Suprapubic skin (tissue), 4 donors: ENCODE results near the gene TXNDC8. TPM values are rescaled to one million over a fixed set of nuclear protein-coding genes. Genes with fewer than 3 reads are reported as not detected.

ENCODE experiments used
- DNase-seq, 2 donors: peaks; one replicate each; pipeline ENCODE4 v3.0.0-alpha.2; 2019; ENCODE audit warnings: low spot score in 2 of 2
- H3K27ac ChIP-seq: fragments of 200-600 bp; sonication (generic); one replicate; pipeline ENCODE4 v1.5.1; 2019
- H3K27me3 ChIP-seq: fragments of 200-600 bp; sonication (generic); one replicate; pipeline ENCODE4 v1.5.1; 2019
- H3K36me3 ChIP-seq: fragments of 200-600 bp; sonication (generic); one replicate; pipeline ENCODE4 v1.5.1; 2019
- H3K4me1 ChIP-seq: fragments of 200-600 bp; sonication (generic); one replicate; pipeline ENCODE4 v1.5.1; 2019
- H3K4me3 ChIP-seq: fragments of 200-600 bp; sonication (generic); one replicate; pipeline ENCODE4 v1.5.1; 2019; ENCODE audit warnings: mild to moderate bottlenecking
- H3K9me3 ChIP-seq: fragments of 200-600 bp; sonication (generic); one replicate; pipeline ENCODE4 v1.5.1; 2019
- EP300 ChIP-seq: sonication (generic); formaldehyde crosslinking; IDR thresholded peaks from one replicate; pipeline ENCODE4 v1.6.1; 2017; ENCODE audit warnings: antibody characterized with exemption
- POLR2A ChIP-seq, 2 donors: fragments of 450-650 bp; IDR thresholded peaks; one replicate each; pipeline ENCODE4 v1.6.1; 2017; ENCODE audit warnings: antibody characterized with exemption in 2 of 2, mild to moderate bottlenecking in 2 of 2, moderate library complexity in 2 of 2
- POLR2AphosphoS5 ChIP-seq, 3 donors: sonication (generic); formaldehyde crosslinking; IDR thresholded peaks; one replicate each; pipeline ENCODE4 v1.6.1; 2017; ENCODE audit warnings: antibody characterized with exemption in 3 of 3
- WGBS: methylation state at CpG from one replicate; pipeline ENCODE4 v1.1.5; 2018; 5-methylcytosine and 5-hydroxymethylcytosine counted together
- total RNA-seq, 4 donors: library from RNA; depleted of rRNA; stranded (reverse); fragments of >200 nt; gene quantifications; one replicate each; pipeline ENCODE4 v1.1.0, GENCODE V29; 2016
- TF ChIP-seq, protein P1 (sequence below), 2 donors: fragments of 200-600 bp in 1 of 2; fragments of 450-650 bp in 1 of 2; sonication (generic) in 1 of 2; IDR thresholded peaks; one replicate each; pipeline ENCODE4 v1.5.1; 2016 to 2019; ENCODE audit warnings: antibody characterized with exemption in 2 of 2, mild to moderate bottlenecking in 1 of 2, moderate library complexity in 1 of 2

The TXNDC8 gene
- total RNA-seq, 4 donors from 2014 or later = not detected

DNA sequence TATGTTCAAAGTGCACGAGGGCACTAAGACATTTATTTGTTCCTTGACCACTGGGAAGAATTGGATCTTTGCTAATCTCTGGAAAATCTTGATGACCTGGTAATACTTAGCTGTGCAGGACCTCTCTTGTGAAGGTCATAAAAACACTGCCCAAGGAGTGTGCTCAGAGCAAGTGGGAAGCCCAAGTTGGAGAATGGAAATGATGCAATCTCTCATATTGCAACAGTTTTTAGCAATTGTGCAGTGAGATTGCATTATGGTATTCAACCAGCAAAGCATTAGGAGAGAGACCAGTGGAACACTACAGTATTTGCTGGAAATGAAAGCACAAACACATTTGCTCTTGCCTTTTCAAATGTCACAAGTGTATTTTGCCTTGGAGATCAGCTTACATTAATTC, 34.5 kb downstream of the TXNDC8 start:
- H3K36me3 ChIP-seq = no peaks in the 10 kb centered on the region
- WGBS = 76% methylated on average over 1 of the region's 1 CpG
- H3K4me1 ChIP-seq = no peaks in the 10 kb centered on the region
- no peak overlapping the region for H3K27ac ChIP-seq
- no peaks in the 10 kb centered on the region for H3K27me3 ChIP-seq
- no peak for DNase-seq
- no peak for TF ChIP-seq EP300
- peak in 1 of 3 donors; percentile 39 for TF ChIP-seq POLR2AphosphoS5 (IDR thresholded peaks at IDR 0.05)
- no peak overlapping the region for H3K4me3 ChIP-seq
- H3K9me3 ChIP-seq = no peaks in the 10 kb centered on the region

- no peak for TF ChIP-seq POLR2A (IDR thresholded peaks at IDR 0.05)
- TF ChIP-seq, protein P1, sequence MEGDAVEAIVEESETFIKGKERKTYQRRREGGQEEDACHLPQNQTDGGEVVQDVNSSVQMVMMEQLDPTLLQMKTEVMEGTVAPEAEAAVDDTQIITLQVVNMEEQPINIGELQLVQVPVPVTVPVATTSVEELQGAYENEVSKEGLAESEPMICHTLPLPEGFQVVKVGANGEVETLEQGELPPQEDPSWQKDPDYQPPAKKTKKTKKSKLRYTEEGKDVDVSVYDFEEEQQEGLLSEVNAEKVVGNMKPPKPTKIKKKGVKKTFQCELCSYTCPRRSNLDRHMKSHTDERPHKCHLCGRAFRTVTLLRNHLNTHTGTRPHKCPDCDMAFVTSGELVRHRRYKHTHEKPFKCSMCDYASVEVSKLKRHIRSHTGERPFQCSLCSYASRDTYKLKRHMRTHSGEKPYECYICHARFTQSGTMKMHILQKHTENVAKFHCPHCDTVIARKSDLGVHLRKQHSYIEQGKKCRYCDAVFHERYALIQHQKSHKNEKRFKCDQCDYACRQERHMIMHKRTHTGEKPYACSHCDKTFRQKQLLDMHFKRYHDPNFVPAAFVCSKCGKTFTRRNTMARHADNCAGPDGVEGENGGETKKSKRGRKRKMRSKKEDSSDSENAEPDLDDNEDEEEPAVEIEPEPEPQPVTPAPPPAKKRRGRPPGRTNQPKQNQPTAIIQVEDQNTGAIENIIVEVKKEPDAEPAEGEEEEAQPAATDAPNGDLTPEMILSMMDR (IDR thresholded peaks at IDR 0.05) = no peak
- no peak for TF ChIP-seq POLR2AphosphoS5 (IDR thresholded peaks at IDR 0.05)
- no peak for TF ChIP-seq EP300
- 90% methylated on average over 2 of the region's 2 CpGs for WGBS
- no peak overlapping the region for H3K27ac ChIP-seq
- H3K27me3 ChIP-seq = no peaks in the 10 kb centered on the region
- no peak overlapping the region for H3K4me3 ChIP-seq
- no peaks in the 10 kb centered on the region for H3K9me3 ChIP-seq
- no peaks in the 10 kb centered on the region for H3K4me1 ChIP-seq
- DNase-seq = no peak
- H3K36me3 ChIP-seq = no peaks in the 10 kb centered on the region
These were observed 39.5 kb downstream of the TXNDC8 start for GRCh38 chr9:110298043-110298605.

DNA sequence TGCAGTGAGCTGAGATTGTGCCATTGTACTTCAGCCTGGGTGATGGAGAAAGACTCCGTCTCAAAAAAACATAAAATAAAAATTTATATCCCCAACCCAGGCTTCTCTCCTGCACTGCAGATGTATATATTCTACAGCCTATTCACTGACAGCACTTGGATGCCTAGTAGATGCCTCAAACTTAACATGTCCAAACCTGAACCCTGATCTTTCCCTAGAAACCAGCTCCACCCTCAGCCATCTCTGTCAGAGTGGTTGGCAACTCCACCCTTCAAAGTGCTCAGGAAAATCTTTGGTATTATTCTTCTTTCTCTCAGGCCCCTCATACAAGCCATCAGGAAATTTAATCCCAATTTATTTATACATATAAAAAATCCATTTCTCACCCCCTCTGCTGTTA, 44.4 kb downstream of the TXNDC8 start:
- Histone ChIP-seq H3K4me1 (no peaks in the 10 kb centered on the region), H3K4me3 (no peak overlapping the region), H3K36me3 (no peaks in the 10 kb centered on the region), H3K27me3 (no peaks in the 10 kb centered on the region), H3K9me3 (no peaks in the 10 kb centered on the region), H3K27ac (no peak overlapping the region)
- TF ChIP-seq EP300 (no peak), POLR2AphosphoS5 (IDR thresholded peaks at IDR 0.05) (no peak), POLR2A (IDR thresholded peaks at IDR 0.05) (no peak)
- TF ChIP-seq, protein P1 (IDR thresholded peaks at IDR 0.05) = no peak
- 58% methylated on average over 1 of the region's 1 CpG for WGBS
- no peak for DNase-seq

DNA sequence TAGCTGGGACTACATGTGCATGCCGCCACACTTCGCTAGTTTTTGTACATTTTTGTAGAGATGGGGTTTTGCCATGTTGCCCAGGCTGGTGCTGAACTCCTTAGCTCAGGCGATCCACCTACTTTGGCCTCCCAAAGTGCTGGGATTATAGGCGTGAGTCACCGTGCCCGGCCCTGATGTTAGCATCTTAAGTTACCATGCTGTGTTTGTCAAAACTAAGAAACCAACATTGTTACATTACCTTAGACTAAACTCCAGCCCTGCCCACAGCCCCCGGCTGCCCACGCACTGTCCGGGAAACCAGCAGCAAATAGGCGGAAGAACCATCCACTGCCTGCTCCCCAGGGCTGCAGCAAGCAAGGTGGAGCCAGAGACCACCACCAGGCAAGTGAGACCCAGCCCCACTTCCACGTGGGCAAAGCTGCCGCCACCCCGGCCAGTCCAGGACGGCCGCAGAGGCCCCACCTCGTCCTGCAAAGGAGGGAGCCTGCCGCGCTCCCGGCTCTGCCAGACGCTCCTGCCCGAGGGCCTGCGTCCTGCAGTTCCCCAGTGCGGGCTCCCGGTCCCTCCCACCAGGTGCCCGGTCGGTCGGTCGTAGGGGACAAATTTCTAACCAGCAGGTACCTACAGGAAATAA, 45.6 kb downstream of the TXNDC8 start:
- Histone ChIP-seq H3K4me3 (no peak overlapping the region), H3K27ac (no peak overlapping the region), H3K36me3 (no peaks in the 10 kb centered on the region), H3K9me3 (no peaks in the 10 kb centered on the region), H3K27me3 (no peaks in the 10 kb centered on the region), H3K4me1 (no peaks in the 10 kb centered on the region)
- 91% methylated on average over 28 of the region's 28 CpGs for WGBS
- TF ChIP-seq POLR2AphosphoS5 (IDR thresholded peaks at IDR 0.05) (no peak), EP300 (no peak), POLR2A (IDR thresholded peaks at IDR 0.05) (no peak)
- TF ChIP-seq, protein P1 (IDR thresholded peaks at IDR 0.05) = no peak
- DNase-seq = no peak

GRCh38 chr9:110290001-110290400, 47.7 kb downstream of the TXNDC8 start:
- Histone ChIP-seq H3K4me1 (peaks cover 3% of the 10 kb centered on the region), H3K4me3 (no peak overlapping the region), H3K27ac (no peak overlapping the region), H3K9me3 (no peaks in the 10 kb centered on the region), H3K27me3 (no peaks in the 10 kb centered on the region), H3K36me3 (no peaks in the 10 kb centered on the region)
- DNase-seq = no peak
- TF ChIP-seq POLR2A (IDR thresholded peaks at IDR 0.05) = no peak
- WGBS = 70% methylated on average over 1 of the region's 1 CpG

DNA sequence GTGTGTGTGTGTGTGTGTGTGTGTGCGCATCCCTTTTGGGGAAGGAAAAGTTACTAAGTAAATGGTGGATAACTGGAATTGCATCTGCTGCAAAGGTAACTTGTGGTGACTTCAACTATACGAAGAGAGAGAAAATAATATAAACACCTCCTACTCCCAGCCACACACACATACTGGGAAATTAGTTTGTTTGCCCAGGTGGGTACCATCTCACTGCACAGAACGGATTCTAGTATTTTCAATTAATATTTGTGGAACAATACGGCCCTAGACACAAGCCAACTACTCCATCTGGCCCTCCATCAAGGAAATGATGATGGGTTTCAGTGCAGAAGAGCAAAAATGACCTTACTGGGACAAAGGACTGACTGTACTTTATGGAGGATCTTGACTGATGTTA, 49.2 kb downstream of the TXNDC8 start:
- WGBS = 89% methylated on average over 4 of the region's 4 CpGs
- H3K9me3 ChIP-seq = no peaks in the 10 kb centered on the region
- no peaks in the 10 kb centered on the region for H3K27me3 ChIP-seq
- H3K27ac ChIP-seq = no peak overlapping the region
- H3K4me3 ChIP-seq = no peak overlapping the region
- TF ChIP-seq, protein P1 (IDR thresholded peaks at IDR 0.05) = no peak
- no peak for TF ChIP-seq EP300
- TF ChIP-seq POLR2A (IDR thresholded peaks at IDR 0.05) = no peak
- TF ChIP-seq POLR2AphosphoS5 (IDR thresholded peaks at IDR 0.05) = no peak
- no peaks in the 10 kb centered on the region for H3K36me3 ChIP-seq
- peaks cover 4% of the 10 kb centered on the region for H3K4me1 ChIP-seq
- no peak for DNase-seq
